NT2/D1 (cell line): ENCODE data around the gene ARHGAP24.

Experiments
- DNase-seq: peaks from one replicate; pipeline ENCODE4 v3.0.0-alpha.2; 2011; ENCODE audit warnings: low read depth, low spot score
- H3K27me3 ChIP-seq: 2 replicates; pipeline ENCODE4 v1.6.0; 2011; ENCODE audit warnings: mild to moderate bottlenecking; ENCODE audit not compliant: insufficient read length, insufficient read depth
- H3K36me3 ChIP-seq: 2 replicates; pipeline ENCODE4 v1.6.1; 2011; ENCODE audit warnings: mild to moderate bottlenecking, low read length, mixed read lengths; ENCODE audit not compliant: insufficient read depth, insufficient read length
- H3K4me1 ChIP-seq: 2 replicates; pipeline ENCODE4 v1.5.1; 2011; ENCODE audit not compliant: insufficient read depth, insufficient read length
- H3K4me3 ChIP-seq: 2 replicates; pipeline ENCODE4 v1.5.1; 2011; ENCODE audit warnings: low read depth; ENCODE audit not compliant: insufficient read length
- H3K9ac ChIP-seq: 2 replicates; pipeline ENCODE4 v1.6.0; 2011; ENCODE audit warnings: low read depth; ENCODE audit not compliant: insufficient read length
- H3K9me3 ChIP-seq: 2 replicates; pipeline ENCODE4 v1.5.1; 2011; ENCODE audit warnings: mild to moderate bottlenecking, low read length; ENCODE audit not compliant: insufficient read depth
- SUZ12 ChIP-seq: IDR thresholded peaks from 2 replicates; pipeline ENCODE4 v1.6.1; 2011; ENCODE audit not compliant: insufficient read length, insufficient read depth; ENCODE audit errors: extremely low read depth
- YY1 ChIP-seq: IDR thresholded peaks from 2 replicates; pipeline ENCODE4 v1.6.1; 2011; ENCODE audit not compliant: insufficient read length, insufficient read depth
- ZNF274 ChIP-seq: IDR thresholded peaks from 2 replicates; pipeline ENCODE4 v1.6.1; 2011; ENCODE audit warnings: mild to moderate bottlenecking, low read depth, low read length

Gene ARHGAP24

DNA sequence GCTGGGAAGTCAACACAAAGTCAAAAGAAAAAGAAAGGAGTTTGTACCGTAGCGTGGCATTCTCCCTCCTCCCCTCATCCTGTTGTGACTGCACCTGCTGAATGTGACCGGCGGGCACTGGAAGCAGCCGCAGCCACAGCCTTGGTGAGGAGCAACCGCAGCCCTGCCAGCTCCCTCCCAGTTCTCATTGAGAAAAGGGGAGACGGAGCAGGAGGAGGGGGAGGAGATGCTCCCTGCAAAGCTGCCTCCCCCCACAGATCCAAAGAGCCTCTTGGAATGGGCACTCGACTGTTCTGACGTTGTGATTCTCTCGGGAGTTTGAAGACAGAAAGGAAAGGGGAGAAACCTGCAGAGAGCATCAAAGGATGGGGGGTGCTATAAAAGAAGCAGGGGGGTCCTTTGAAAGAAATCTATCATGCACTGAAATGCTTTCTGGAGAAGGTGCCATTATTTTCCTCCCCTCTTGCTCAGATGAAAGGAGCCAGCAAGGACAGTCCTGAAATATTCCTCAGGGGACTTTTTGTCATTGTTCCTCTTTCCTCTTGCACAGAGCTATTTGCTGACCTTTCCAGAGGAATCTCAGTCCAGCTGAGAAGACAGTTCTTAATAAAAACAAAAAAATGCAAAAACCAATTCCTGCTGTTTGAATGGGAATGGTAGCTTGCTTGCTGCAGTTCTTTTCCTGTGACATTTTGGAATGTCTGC is 455.2 kb downstream of the ARHGAP24 start:
- no peak overlapping the region for H3K4me3 ChIP-seq
- TF ChIP-seq YY1 (no peak), SUZ12 (no peak)
- H3K4me1 ChIP-seq, result no peaks in the 10 kb centered on the region
- H3K9me3 ChIP-seq, result no peaks in the 10 kb centered on the region
- peak overlapping the region; percentile 17 for H3K9ac ChIP-seq
- no peaks in the 10 kb centered on the region for H3K27me3 ChIP-seq
- no peak for DNase-seq
- no peaks in the 10 kb centered on the region for H3K36me3 ChIP-seq

DNA sequence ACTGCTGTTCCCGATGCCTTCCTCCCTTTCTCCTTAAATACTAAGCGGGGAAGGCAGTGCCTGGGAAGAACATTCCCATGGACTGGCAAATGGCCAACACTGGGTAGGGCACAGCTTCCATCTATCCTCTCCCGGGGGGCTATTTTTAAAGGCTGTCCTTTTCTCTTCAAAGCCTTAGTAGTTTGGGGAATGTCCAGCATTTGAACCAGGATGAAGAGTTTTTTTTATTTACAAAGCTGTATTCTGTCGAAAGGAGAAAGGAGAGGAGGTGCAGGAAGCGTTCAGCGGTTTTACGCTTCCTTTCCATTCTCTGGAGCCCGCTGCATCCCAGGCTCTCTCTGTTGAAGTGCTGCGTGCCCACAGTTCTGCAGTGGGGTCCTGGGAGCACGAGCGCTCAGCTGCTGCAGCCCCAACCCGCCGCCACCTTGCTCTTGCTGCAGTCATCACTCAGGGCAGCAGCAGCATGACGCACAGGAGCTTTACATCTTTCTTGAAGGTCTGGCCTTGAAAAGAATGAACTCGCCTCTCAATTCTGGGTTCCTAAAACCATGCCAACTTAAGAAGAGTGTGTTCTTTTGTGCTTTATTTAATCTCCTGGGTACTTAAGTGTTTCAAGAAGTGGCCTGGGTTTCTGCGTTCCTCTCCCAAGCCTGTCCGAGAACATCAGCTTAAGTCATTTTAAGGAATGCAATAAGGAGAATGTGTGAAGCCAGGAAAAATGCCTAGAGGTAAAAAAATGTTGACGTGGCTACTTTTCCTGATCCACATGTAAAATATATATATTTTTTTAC is 457.7 kb downstream of the ARHGAP24 start:
- H3K4me3 ChIP-seq, result no peak overlapping the region
- H3K36me3 ChIP-seq, result no peaks in the 10 kb centered on the region
- no peak overlapping the region for H3K9ac ChIP-seq
- H3K4me1 ChIP-seq, result no peaks in the 10 kb centered on the region
- no peaks in the 10 kb centered on the region for H3K9me3 ChIP-seq
- TF ChIP-seq YY1, result no peak
- no peak for TF ChIP-seq ZNF274
- no peak for TF ChIP-seq SUZ12
- H3K27me3 ChIP-seq, result no peaks in the 10 kb centered on the region
- no peak for DNase-seq

DNA sequence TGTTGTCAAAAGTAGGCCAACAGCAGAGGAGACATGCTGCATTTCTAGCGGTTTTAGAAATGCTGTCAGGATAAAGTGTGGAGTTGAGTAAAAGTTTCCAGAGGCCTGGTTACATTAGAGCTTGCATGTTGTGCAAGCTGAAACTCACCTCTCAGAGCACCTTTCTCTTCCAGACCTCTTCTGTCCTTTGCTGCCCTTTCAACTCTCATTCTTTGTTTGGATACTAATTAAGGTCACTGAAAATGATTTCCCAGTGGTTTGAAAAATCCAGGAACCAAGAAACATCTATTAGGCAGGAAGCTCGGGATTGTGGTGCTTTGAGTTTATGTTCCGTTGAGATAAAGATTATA is 458.3 kb downstream of the ARHGAP24 start:
- TF ChIP-seq YY1 (no peak), SUZ12 (no peak), ZNF274 (no peak)
- DNase-seq, result no peak
- no peak overlapping the region for H3K9ac ChIP-seq
- H3K9me3 ChIP-seq, result no peaks in the 10 kb centered on the region
- no peaks in the 10 kb centered on the region for H3K36me3 ChIP-seq
- no peaks in the 10 kb centered on the region for H3K27me3 ChIP-seq
- no peaks in the 10 kb centered on the region for H3K4me1 ChIP-seq
- H3K4me3 ChIP-seq, result no peak overlapping the region

DNA sequence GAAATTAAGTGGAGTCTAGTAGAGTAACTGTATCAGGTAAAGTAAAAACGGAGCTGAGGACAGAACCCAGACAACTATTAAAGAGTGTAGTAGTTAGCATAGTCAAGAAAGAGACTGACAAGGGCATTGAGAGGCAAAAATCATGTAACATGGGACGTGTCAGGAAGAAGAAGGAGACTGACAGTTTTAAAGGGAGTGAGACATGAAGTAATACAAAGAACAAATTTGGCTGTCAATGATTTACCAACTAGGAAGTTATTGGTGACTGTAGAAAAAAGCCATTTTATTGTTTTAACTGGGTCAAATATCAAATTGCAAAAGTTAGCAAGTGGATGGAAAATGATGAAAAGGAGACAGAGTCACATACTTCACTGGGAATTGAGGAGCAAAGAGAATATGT is 462.6 kb downstream of the ARHGAP24 start:
- Histone ChIP-seq H3K4me1 (no peaks in the 10 kb centered on the region), H3K36me3 (no peaks in the 10 kb centered on the region), H3K9ac (no peak overlapping the region), H3K4me3 (no peak overlapping the region), H3K9me3 (no peaks in the 10 kb centered on the region), H3K27me3 (no peaks in the 10 kb centered on the region)
- DNase-seq, result no peak
- TF ChIP-seq ZNF274 (no peak), YY1 (no peak), SUZ12 (no peak)

DNA sequence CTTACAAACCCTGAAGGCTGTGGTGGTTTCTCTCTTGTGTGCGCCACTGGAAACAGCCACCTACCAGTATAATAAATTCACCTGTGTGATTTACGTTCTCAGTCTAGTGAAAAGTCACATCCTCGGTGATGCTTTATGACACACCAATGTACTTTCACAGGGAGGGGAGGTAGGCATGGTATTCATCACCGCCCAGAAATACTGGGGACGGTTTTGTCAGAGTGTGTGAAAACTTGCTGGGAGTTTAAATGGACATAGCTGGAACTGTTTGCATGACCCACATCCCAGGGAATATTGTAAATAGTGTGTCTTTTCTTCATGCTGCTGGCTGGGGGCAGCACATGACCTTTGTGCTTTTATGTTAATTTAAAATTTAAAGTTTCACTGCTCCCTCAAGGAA is 463.1 kb downstream of the ARHGAP24 start:
- Histone ChIP-seq H3K4me3 (no peak overlapping the region), H3K4me1 (no peaks in the 10 kb centered on the region), H3K9me3 (no peaks in the 10 kb centered on the region), H3K9ac (no peak overlapping the region), H3K27me3 (no peaks in the 10 kb centered on the region), H3K36me3 (no peaks in the 10 kb centered on the region)
- TF ChIP-seq SUZ12, result no peak
- no peak for TF ChIP-seq ZNF274
- TF ChIP-seq YY1, result no peak
- DNase-seq, result no peak

DNA sequence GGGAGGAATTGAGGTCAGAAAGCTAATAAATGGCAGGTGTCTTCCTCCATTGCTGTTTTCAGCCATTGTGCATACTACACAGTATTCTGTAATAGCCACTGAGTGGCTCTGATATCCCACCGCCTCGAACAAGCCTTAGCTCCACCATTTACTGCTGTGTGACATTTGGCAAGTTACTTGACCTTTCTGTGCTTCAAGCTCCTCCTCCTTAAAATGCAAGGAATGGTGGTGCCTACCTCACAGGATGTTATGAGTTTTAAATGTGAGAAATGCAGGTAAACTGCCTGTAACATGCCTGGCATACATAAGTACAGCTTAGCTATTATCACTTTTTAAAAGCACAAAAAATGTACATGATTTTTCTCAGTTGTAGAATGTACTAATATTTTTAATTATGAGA is 464.0 kb downstream of the ARHGAP24 start:
- Histone ChIP-seq H3K4me1 (no peaks in the 10 kb centered on the region), H3K9me3 (no peaks in the 10 kb centered on the region), H3K27me3 (no peaks in the 10 kb centered on the region), H3K36me3 (no peaks in the 10 kb centered on the region), H3K4me3 (no peak overlapping the region), H3K9ac (no peak overlapping the region)
- no peak for TF ChIP-seq SUZ12
- no peak for TF ChIP-seq YY1
- TF ChIP-seq ZNF274, result no peak
- no peak for DNase-seq

DNA sequence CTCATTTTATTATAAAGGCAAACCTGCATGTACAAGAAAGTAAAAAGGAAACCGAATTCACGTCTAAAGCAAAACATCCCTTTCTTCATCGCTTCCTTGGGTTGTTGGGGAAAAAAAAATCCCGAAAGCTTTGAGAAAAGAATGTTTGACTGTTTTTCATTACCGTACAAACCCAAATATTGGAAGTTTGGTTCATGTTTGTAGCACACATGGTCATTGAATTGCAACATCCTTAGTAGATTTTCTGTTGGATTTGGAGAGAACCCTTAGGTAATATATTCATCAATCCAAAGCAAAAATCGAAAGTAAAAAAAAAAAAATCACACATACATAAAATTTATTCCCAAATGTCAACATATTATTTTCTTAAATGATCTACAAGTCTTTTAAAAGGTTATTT is 464.6 kb downstream of the ARHGAP24 start:
- H3K4me1 ChIP-seq, result no peaks in the 10 kb centered on the region
- no peak overlapping the region for H3K4me3 ChIP-seq
- H3K27me3 ChIP-seq, result no peaks in the 10 kb centered on the region
- H3K36me3 ChIP-seq, result no peaks in the 10 kb centered on the region
- DNase-seq, result no peak
- no peak overlapping the region for H3K9ac ChIP-seq
- no peak for TF ChIP-seq ZNF274
- no peak for TF ChIP-seq YY1
- no peak for TF ChIP-seq SUZ12
- no peaks in the 10 kb centered on the region for H3K9me3 ChIP-seq
